Loucy (cell line): ENCODE results near the gene PTCD1.

Experiments
- H2AFZ ChIP-seq: fragments of 200-600 bp; sonication (generic); 2 replicates; pipeline ENCODE4 v1.6.0; 2016; ENCODE audit warnings: antibody characterized with exemption, mild to moderate bottlenecking, low read length, moderate library complexity
- H3F3A ChIP-seq: fragments of 200-600 bp; 2 replicates; pipeline ENCODE4 v1.6.0; 2016; ENCODE audit warnings: antibody characterized with exemption, low read depth, mild to moderate bottlenecking
- H3K27me3 ChIP-seq: fragments of 200-600 bp; sonication (generic); 2 replicates; pipeline ENCODE4 v1.6.1; 2014; ENCODE audit warnings: low read length, mild to moderate bottlenecking; ENCODE audit not compliant: insufficient read depth, poor library complexity, severe bottlenecking
- H3K36me3 ChIP-seq: fragments of 200-600 bp; sonication (generic); 2 replicates; pipeline ENCODE4 v1.6.1; 2016; ENCODE audit warnings: low read length; ENCODE audit not compliant: insufficient read depth
- H3K4me1 ChIP-seq: fragments of 200-600 bp; sonication (generic); 2 replicates; pipeline ENCODE4 v1.5.1; 2014; ENCODE audit warnings: low read length, mild to moderate bottlenecking; ENCODE audit not compliant: insufficient read depth, poor library complexity, severe bottlenecking
- H3K4me2 ChIP-seq: fragments of 200-600 bp; sonication (generic); 2 replicates; pipeline ENCODE4 v1.6.0; 2014; ENCODE audit warnings: antibody characterized with exemption, low read length, low read depth, mild to moderate bottlenecking; ENCODE audit not compliant: poor library complexity, severe bottlenecking
- H3K4me3 ChIP-seq: fragments of 200-600 bp; sonication (generic); 2 replicates; pipeline ENCODE4 v1.5.1; 2014; ENCODE audit warnings: low read length, mild to moderate bottlenecking, mixed read lengths; ENCODE audit not compliant: poor library complexity, severe bottlenecking
- H3K79me2 ChIP-seq: fragments of 200-600 bp; sonication (generic); 2 replicates; pipeline ENCODE4 v1.6.1; 2014; ENCODE audit warnings: low read length; ENCODE audit not compliant: insufficient read depth
- H3K9ac ChIP-seq: fragments of 200-600 bp; sonication (generic); 2 replicates; pipeline ENCODE4 v1.6.0; 2014; ENCODE audit warnings: mild to moderate bottlenecking, low read depth, low read length, moderate library complexity; ENCODE audit not compliant: poor library complexity, severe bottlenecking
- H3K9me2 ChIP-seq: fragments of 200-600 bp; sonication (generic); replicated peaks from 2 replicates; pipeline ENCODE4 v1.6.1; 2016; ENCODE audit warnings: low read depth, low read length, mixed read lengths
- H3K9me3 ChIP-seq: fragments of 200-600 bp; sonication (generic); 2 replicates; pipeline ENCODE4 v1.6.1; 2014; ENCODE audit warnings: mild to moderate bottlenecking, antibody characterized with exemption, low read length, low read depth; ENCODE audit not compliant: insufficient read depth
- H4K20me1 ChIP-seq: fragments of 200-600 bp; sonication (generic); 2 replicates; pipeline ENCODE4 v1.6.0; 2014; ENCODE audit warnings: antibody characterized with exemption, low read length, mild to moderate bottlenecking; ENCODE audit not compliant: insufficient read depth, poor library complexity, severe bottlenecking
- CTCF ChIP-seq: fragments of 200-600 bp; sonication (generic); conservative IDR thresholded peaks from 2 replicates; pipeline ENCODE4 v1.5.1; 2014; ENCODE audit warnings: mild to moderate bottlenecking, antibody characterized with exemption, low read length
- EZH2phosphoT487 ChIP-seq: fragments of 200-600 bp; IDR thresholded peaks from 2 replicates; pipeline ENCODE4 v1.6.1; 2018; ENCODE audit warnings: antibody characterized with exemption, mild to moderate bottlenecking, moderate library complexity, borderline replicate concordance

Gene PTCD1

DNA sequence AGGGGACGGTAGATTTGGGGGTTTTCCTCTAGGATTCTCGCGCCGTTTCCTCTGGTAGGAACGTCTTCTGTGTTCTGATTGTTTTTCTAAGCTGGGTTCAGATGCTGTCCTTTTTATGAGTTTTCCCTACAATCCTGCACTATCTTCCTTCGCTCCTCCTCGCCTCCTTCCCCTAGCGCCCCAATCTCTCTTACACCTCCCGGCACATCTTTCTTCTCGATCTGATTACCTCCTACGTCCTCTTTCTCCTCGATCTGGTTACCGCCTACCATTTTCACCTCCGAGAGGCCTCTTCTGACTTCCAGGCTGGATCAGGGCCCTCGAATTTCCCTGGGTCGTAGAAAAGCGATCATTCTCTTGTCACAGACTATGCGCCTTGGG lies 29.4 kb downstream of the PTCD1 start:
- Histone ChIP-seq H3K36me3 (peaks cover 13% of the 10 kb centered on the region; the same call in 1 of the 2 replicates), H3F3A (no peaks in the 10 kb centered on the region), H4K20me1 (peaks cover 41% of the 10 kb centered on the region), H3K79me2 (peaks cover 67% of the 10 kb centered on the region), H3K9me2 (no peaks in the 10 kb centered on the region), H3K9ac (peak overlapping the region; percentile 83), H2AFZ (peak overlapping the region; percentile 73), H3K4me1 (peaks cover 29% of the 10 kb centered on the region), H3K27me3 (no peaks in the 10 kb centered on the region), H3K9me3 (no peaks in the 10 kb centered on the region), H3K4me3 (peak overlapping the region; percentile 79), H3K4me2 (peak overlapping the region; percentile 86)
- TF ChIP-seq CTCF: no peak
- TF ChIP-seq EZH2phosphoT487: no peak

DNA sequence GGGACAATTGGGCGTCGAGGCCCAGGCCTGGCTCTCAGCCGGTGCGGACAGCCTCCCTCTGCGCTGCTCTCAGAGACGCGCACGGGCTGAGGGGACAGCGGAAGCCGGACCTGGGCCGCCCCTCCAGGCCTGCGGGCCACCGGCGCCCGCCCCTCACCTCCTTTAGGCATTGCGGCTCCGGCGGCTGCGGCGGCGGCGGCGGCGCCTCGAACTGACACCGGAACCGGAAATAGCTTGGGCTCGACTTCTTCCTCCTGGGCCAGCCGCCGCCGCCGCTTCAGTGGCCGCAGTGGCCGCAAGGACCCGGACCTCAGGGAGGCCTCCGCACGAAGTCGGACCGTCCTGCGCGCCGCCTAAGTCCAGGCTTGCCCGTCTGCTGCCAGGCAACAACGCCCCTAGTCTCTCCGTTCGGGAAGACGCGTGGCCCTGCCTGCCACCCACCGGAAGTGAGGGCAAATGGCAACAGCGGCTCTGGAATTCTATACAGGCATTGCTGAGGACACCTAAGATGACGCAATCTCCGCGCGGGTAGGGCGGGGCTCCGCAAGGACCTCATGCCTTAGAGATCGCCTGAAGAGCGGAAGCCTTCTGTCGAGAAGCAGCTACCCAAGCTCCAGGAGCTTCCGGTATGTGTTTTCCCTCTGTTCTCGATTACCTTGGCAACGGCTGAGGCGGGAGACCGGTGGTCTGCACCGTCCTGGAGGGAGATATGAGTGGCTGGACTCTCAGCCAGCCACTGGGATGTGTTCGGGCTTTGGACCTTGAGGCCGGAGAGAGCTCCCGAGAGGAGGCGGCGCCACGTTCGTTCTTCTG lies 30.0 kb downstream of the PTCD1 start, which contains the start of the genes BUD31 and PDAP1:
Gene BUD31 (plus strand): TSS at position 591 of the 813 bp plus-strand sequence. CDS start 2,124 bp downstream, outside the sequence.
Gene PDAP1 (minus strand): TSS at position 219 of the 813 bp plus-strand sequence. CDS start 49 bp downstream, at position 170.
- peak within 1 kb of the TSS; percentile 83 for H3K9ac ChIP-seq
- H2AFZ ChIP-seq: peak within 1 kb of the TSS; percentile 73
- peaks cover 43% of the 10 kb centered on the region for H4K20me1 ChIP-seq
- TF ChIP-seq EZH2phosphoT487 (no peak), CTCF (no peak)
- no peaks in the 10 kb centered on the region for H3K27me3 ChIP-seq
- H3K4me1 ChIP-seq: peaks cover 29% of the 10 kb centered on the region
- H3F3A ChIP-seq: no peaks in the 10 kb centered on the region
- peak within 1 kb of the TSS; percentile 79 for H3K4me3 ChIP-seq
- H3K36me3 ChIP-seq: peaks cover 17% of the 10 kb centered on the region; the same call in 1 of the 2 replicates
- H3K4me2 ChIP-seq: peak within 1 kb of the TSS; percentile 86
- no peaks in the 10 kb centered on the region for H3K9me2 ChIP-seq
- H3K79me2 ChIP-seq: peaks cover 73% of the 10 kb centered on the region
- H3K9me3 ChIP-seq: no peaks in the 10 kb centered on the region

DNA sequence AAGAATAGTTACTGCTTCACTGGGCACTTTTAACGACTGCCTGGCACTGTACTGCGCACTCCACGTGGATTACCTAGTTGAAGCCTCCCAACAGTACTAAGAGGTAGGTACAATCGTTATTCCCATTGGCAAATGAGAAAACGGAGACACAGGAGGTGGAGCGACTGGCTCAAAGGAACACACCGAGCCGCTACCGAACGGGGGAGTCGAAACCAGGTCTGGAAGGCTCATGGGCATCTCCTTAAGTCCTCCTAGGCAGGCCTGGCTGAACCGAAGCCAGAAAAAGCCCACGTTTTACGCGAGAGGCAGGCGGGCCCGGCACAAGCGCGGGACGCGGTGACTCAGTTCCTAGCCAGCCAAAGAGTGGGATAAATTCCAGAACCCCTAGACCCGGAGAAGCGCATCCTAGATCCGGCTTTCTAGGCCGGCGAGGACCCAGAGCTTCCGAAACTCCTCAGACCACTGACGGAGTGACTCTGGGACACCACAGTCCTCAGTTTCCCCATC lies 30.7 kb downstream of the PTCD1 start:
- peaks cover 29% of the 10 kb centered on the region for H3K4me1 ChIP-seq
- peaks cover 73% of the 10 kb centered on the region for H3K79me2 ChIP-seq
- no peaks in the 10 kb centered on the region for H3K9me2 ChIP-seq
- H4K20me1 ChIP-seq: peaks cover 43% of the 10 kb centered on the region
- peak overlapping the region; percentile 83 for H3K4me2 ChIP-seq
- H3K9ac ChIP-seq: peak overlapping the region; percentile 83
- H3K4me3 ChIP-seq: peak overlapping the region; percentile 79
- H2AFZ ChIP-seq: peak overlapping the region; percentile 73; the same call in 1 of the 2 replicates
- no peaks in the 10 kb centered on the region for H3F3A ChIP-seq
- no peaks in the 10 kb centered on the region for H3K9me3 ChIP-seq
- H3K27me3 ChIP-seq: no peaks in the 10 kb centered on the region
- H3K36me3 ChIP-seq: peaks cover 17% of the 10 kb centered on the region; the same call in 1 of the 2 replicates
- no peak for TF ChIP-seq CTCF
- no peak for TF ChIP-seq EZH2phosphoT487
